HL-60/S4 treated with retinoic acid at 250 ng/mL for 4 days and 3 days (cell line): Measurements from ENCODE around the gene TENT4B.

Experiments
- in situ Hi-C: fragments of 300-500 bp; cut with MboI; formaldehyde crosslinking; loops from 2 replicates; pipeline ENCODE4 v1.7.0; 2022; ENCODE audit warnings: low sequenced_read_pairs

The TENT4B gene

DNA sequence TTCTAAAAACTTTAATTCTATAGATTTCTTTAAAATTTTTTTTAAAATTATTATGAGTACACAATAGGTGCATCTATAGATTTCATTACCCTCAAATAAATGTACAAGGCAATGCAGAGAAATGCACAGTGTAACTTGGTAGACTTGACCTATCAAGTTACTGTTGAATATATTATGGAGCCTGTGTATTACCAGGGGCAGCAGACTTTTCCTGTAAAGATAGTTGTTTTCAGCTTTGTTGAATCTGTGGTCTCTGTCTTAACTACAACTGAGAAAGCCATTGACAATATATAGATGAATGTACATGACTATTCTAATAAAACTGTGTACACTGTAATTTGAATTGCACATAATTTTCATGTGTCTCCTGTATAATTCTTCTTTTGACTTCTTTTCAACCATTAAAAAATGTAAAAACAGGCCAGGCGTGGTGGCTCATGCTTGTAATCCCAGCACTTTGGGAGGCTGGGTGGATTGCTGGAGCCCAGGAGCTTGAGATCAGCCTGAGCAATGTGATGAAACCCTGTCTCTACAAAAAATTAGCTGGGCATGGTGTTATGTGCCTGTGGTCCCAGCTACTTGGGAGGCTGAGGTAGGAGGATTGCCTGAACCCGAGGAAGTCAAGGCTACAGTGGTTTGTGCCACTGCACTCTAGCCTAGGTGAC is 39.4 kb downstream of the TENT4B start:
- in situ Hi-C loops: no loop called here

DNA sequence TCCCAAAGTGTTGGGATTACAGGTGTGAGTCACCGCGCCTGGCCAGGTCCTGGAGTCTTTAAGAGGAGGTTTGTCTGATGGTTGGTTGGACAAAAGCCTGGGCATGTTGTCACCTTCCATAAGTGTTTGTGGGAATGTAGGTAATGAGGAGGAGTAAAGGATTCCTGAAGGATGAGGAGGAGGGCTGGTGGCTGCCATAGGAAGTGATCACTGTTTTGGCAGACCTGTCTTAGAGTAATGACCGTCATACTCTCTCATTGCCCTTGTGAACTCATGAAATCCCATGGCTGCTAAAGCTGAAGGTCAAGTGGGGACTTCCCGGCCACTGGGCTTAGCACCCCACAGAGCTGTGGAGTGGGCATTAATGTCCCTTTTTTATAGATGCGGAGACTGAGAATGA is 40.5 kb downstream of the TENT4B start:
- in situ Hi-C loops: no loop called here

DNA sequence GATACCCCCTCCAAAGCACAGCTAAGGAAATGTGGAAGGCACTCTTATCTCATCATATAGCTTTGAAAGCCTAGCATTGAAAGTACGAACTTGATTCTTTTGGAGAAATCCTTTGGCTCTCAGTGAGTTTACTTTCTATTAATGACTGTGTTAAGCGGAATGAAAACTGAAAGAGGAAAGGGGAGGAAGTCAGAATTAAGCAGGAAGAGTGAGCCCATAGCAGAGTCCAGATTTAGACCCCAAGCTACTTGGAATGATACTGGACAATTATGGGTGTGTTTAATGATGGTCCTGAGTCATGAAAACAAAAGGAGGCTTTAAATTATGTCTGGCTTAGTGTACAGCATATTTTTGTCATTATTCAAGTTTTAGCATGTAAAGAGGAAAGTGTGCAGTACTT is 42.2 kb downstream of the TENT4B start:
- in situ Hi-C loops: no loop called here

DNA sequence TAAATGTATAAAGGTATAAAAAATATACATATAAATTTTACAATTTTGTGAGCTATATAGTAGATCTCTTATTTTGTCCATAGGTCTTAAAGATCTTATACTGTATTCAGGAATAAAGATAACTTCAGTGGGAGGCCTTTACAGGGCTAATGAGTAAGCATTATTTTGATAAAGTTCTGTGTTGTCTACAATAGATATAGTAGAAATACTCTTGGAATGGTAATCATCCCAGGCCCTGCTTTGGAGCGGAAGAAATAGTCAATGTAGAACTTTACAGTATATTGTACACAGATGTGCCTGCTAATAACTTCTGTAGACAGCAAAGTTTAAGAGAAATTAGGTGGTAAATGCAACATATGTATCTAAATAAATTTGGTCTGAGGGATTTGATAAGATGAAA is 42.6 kb downstream of the TENT4B start:
- in situ Hi-C loops: no loop called here

DNA sequence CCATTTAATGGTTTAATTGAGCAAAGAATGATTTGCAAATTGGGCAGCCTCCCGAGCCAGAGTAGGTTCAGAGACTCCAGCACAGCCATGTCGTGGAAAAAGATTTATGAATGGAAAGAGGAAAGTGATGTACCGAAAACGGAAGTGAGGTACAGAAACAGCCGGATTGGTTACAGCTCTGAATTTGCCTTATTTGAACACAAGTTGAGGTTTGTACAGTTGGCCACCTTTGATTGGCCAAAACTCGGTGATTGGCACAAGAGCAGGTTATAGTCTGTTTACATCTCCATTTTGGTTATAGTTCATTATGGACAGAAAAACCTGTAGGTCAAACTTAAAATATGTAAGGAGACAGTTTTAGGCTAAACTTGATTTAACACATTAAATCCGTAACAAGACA is 44.5 kb downstream of the TENT4B start:
- in situ Hi-C loops: no loop called here

DNA sequence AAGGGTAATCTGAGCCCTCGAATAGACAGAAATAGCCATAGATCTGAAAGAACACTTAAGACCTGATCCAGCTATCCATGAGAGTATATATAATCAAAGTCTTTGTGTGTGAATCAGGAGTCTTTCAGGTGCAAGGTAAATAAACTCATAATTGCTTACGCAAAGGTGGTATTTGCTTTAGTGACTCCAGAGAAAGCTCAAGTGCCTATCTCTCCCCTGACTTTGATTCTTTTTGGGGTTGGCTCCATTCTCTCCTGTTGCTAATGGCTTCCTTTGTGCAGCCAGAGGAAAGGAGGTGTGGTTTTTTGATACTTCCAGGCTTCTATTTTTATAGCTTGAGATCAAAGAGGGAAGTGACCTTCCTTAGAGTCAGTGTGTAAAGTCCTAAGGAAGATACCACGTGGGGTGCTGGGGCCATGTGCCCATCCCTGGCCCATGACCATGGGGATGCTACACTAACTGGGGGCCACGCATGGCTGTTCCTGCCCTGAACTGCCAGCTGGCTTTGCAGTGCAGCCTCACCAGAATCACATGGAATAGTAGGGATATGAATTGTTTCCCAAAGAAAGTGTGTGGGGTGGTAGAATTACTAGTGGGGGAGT is 45.8 kb downstream of the TENT4B start:
- in situ Hi-C loops: no loop called here

DNA sequence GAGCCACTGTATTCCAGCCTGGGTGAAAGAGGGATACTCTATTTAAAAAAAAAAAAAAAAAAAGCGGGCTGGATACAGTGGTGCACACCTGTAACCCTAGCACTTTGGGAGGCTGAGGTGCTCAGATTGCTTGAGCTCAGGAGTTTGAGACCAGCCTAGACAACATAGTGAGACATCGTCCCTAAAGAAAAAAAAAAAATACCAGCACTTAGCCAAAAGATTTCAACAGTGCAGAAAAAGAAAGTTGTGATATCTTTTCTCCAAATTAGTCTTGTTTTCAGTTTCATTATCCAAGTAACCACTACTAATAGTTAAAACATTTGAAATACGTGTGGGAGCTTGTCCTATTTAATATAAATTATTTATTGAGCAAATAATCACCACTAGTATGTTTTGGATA is 48.7 kb downstream of the TENT4B start:
- in situ Hi-C loops: no loop called here

DNA sequence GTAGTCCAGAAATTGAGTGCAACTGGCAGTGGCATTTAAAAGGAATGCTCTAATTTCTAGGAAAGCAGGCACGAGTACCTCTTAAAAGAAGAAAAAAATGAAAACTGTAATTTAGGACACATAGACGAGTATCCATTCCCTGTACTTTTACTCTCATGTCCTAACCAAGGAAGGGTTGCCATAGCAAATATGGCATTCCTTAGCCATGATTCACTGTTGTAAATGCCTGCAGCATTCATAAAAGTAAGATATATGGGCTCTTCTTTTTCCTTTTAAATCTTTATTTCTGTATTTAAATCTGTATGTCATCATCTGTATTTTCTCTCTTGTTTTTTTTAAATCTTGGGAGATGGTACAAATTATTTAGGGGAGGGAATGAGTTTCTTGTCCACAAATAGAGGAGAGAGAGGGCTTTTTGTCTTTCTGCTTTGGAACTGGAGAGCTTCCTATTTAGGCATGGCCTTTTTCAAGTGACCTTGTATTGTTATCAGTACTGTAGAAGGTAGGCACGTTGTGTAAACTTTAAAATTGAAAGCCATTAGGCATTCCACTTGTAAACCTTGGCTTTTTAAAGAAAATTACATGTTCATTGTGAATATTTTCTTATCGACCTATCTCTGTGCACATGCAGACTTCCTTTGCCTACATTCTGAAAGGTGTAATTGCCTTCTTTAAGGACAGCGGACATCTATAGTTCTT is 50.0 kb downstream of the TENT4B start:
- in situ Hi-C loops: no loop called here

DNA sequence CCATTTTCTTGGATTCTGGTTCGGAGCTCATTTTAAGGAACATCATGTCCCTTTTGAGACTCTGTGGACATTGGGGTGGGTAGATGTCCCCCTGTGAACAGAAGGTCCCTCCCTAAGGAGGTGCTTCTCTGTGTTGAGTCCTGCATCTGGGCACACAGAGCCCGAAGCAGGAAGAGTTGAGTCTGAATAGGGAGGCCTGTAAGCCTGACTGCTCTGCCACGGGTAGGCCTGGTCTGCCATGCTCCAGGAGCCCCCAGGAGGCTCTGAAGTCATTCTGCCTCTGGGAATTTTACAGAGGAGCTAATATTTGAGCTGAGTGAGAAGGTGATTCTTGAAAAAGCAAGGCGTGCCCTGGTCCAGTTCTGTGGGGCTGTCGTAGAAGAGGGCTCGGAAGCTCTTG is 50.6 kb downstream of the TENT4B start:
- in situ Hi-C loops: no loop called here

DNA sequence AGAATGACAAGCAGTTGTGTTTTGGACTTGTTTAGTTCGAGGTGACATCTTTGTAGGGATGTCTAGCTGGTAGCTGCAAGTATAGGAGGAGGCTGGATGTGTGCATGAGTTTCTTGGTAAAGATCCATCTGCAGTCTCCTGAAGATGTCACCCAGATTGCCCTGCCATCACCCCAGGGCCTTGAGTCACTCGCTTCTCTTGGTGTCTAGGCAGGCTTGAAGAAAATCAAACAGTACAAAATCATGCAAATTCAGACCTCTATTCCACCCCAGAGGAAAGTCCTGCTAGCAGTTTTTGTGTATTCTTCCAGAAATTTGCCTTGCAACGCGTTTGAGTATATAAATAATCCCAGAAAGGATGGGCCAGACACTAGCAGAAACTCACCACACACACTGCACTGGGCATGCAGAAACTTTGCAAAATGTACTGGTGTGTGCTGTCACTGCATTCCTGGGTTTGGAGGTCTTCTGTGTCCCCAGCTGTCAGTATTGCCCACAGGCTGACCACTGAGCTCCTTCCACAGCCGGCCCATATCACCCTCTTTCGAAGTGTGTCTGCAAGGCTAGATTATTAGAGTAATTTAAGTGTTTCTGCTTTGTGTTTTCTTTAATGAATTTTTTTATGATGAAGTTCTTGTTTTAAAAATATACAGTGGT is 51.5 kb downstream of the TENT4B start:
- in situ Hi-C loops: no loop called here

DNA sequence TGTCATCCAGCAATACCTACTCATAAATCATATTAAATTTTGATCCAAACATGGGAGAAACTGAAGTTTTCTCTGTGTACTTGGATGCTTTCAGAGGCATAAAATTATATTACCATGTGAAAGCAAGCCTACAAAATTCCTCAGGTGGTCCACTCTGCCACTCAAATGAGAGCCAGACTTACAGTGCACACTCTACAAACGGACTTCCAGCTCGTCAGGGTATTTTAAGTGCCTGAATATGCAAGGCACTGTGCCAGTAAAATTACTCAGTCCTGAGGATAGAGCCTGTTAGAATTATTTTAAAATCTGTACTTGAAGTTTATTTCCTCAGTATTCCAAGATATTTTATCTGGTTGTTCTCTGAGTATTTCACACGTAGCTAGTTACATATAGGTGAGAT is 54.5 kb downstream of the TENT4B start:
- in situ Hi-C loops: no loop called here

DNA sequence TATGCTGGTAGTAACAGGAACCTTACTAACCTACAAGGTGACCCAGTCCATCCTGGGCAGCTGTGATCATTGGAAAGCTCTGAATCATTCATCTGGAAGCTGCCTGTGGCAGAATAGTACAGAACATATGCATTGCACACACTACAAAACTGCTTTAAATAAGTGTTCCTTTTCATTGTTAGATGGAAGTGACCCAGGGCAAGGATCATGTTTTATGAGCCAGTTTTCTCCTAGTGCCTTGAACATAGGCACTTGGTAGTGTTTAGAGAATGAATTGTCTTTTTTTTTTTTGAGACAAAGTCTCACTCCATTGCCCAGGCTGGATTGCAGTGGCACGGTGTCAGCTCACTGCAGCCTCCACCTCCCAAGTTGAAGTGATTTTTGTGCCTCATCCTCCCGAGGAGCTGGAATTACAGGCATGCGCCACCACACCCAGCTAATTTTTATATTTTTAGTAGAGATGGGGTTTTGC is 55.4 kb downstream of the TENT4B start:
- in situ Hi-C loops: no loop called here

DNA sequence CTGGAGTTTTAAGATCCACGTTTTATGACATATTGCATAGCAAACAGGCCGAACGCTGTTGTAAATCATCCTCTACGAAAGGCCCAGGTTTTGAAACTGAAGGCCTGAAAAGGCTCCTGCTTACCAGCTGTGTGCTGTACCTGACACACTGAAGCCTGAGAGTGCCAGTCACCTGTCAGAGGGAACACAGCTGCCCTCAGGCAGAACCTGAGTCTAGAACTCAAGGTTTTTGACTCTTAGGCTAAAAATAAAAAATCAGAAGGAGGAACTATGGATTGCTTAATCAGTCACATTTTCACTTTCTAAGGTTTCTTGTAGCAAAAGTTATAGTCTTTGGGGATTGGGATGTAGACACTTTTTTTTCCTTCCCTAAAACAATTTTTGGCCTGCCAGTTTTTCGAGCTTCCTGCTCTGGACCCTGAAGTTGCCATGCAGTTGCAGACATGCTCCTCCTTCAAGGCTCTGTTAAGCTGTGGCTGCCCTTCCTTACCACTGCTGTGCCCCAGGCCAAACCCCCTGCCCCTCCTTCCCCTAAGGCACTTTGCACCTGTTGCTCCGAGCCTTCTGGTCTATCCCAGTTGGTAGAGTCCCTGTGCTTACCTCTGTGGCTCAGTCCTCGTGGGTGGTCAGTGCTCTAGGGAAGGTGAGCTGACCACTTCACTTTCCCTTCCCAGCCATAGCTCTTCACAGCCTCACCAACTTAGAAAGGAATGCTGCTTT is 56.6 kb downstream of the TENT4B start:
- in situ Hi-C loops: loop anchor here (10.0 kb wide), 1 partner anchor 185 kb away; the partner anchor contains the start of gene CNEP1R1

DNA sequence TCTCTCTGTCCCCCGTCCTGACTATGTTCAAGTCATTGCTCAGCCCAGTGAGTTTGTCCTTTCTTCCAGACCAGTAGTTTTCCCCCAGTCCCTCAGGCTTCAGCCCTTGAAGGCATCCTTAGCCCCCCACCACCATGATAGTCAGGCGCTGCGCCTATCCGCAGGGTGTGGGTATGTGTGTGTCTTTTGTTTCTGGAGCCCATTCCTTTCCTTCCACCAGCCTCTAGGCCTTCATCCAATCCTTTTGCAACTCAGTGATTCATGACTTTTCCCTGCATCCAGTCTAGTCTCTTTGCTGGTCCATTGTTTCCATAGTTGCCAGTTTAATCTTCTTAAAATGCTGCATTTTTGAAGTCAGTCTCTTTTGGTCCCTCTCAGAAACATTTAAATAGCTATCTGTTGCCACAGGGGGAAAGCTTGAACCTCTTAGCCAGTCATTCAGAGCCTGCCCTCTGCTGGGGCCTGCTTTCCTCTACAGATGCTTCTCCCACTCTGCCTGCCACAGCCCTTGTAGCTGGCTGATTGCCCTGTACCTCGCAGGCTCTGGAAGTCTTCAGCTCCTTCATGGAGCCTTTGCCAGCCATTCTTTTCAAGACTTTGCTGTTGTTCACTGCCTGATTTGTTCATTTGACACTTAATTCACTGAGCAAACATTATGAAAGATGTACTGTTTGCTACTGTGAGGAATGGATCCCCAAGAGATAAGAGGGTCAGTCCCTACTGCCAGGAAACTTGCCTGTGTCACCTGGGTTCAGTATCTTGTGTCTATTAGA is 57.3 kb downstream of the TENT4B start:
- in situ Hi-C loops: loop anchor here (10.0 kb wide), 1 partner anchor 186 kb away; the partner anchor contains the start of gene CNEP1R1

DNA sequence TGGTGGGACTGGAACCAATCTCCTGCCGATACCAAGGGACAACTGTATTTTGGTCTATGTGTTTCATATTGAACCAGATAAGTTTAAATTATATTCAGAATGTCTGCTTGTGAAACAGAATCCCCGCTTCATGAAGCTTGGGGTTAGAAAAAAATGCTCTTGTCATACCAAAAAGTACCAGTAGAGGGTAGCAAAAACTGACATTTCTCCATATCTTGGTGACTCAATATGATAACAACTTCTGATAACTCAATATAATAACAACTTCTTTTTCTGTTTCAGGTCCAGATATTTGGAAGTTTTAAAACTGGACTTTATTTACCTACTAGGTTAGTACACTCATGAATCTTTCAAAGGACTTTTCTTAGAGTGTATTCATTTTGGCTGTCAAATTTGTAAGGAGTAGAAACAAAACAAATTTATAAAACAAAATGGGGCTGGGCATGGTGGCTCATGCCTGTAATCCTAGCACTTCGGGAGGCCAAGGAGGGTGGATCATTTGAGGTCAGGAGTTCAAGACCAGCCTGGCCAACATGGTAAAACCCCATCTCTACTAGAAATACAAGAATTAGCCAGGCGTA is 60.9 kb downstream of the TENT4B start:
- in situ Hi-C loops: loop anchor here (10.0 kb wide), 1 partner anchor 189 kb away; the partner anchor contains the start of gene CNEP1R1

DNA sequence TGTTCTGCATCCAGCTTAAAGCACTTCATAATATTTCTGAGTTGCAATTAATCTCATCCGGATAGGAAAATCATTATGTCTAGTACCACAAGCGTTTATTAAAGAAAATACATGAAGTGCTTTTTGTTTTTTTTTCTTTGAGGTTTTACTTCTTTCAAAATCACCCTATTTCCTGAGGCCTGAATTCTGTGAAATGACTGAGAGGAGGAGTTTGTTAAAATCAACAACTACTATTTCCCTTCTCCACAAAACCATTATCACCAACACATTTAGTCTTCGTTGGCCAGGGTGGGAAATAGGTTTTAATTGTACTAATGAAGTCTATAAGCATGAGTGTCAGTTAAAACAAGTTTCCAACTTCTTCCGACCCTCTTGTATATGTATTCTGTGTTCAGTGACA is 62.6 kb downstream of the TENT4B start:
- in situ Hi-C loops: loop anchor here (10.0 kb wide), 1 partner anchor 191 kb away; the partner anchor contains the start of gene CNEP1R1

DNA sequence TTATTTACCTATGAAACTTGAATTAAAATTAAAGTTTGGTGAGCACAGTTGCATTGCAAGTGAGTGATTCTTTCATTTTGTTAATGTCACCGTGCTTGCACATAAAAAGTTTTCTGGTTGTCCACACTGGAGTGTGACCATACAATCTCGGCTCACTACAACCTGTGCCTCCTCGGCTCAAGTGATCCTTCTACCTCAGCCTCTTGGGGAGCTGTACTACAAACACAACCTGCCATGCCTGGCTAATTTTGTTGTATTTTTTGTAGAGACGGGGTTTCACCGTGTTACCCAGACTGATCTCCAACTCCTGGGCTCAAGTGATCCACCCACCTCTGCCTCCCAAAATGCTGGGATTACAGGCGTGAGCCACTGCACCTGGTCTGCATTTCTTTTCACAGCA is 63.1 kb downstream of the TENT4B start:
- in situ Hi-C loops: loop anchor here (10.0 kb wide), 1 partner anchor 191 kb away; the partner anchor contains the start of gene CNEP1R1

DNA sequence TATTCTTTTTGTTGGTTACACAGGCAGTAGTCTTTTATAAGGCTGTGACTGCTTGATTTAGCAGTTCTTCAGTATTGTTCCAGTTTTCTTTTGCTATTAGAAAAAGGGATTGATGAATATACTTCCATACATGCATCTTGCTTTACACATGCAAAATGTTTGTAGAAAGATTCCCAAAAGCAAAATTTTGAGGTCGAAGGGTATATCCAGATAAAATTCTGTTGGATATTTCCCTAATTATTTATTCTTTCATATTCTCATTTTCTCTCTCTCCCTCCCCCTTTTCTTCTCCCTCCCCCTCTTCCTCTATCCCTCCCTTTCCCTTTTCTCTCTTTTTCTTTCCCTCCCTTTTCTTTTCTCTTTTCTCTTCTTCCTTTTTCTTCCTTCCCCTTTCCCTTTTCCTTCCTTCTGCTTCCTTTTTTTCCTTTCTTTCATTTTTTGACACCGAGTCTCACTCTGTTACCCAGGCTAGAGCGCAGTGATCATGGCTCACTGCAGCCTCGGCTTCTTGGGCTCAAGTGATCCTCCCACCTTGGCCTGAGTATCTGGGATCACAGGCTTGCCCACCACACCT is 66.4 kb downstream of the TENT4B start:
- in situ Hi-C loops: loop anchor here (10.0 kb wide), 1 partner anchor 195 kb away; the partner anchor contains the start of gene CNEP1R1

DNA sequence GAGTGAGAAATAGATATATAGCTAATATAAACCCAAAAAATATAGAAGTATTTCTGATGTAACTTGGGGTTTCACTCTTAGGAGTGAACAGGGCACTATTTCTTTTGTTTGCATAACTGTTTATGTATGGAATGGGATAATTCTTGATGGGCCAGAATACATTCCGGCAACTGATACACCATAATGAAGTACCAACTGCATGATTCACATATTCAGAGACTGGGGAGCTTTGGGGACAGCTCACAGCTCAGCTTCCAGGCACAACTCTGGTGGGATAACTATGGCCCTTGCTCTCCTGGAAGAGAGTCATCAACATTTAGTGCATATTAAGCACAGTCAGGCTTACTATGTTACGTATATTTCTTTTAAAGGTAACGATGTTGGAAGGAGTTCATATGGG is 71.2 kb downstream of the TENT4B start:
- in situ Hi-C loops: no loop called here
